Osteocyte (in vitro differentiated cells): ENCODE results near the gene SORCS3. TPM values are rescaled to one million over a fixed set of nuclear protein-coding genes. Genes with fewer than 3 reads are reported as not detected.

ENCODE experiments used
- DNase-seq: peaks from one replicate; pipeline ENCODE4 v3.0.0; 2021; ENCODE audit warnings: mixed read lengths; ENCODE audit not compliant: unreplicated experiment; ENCODE audit errors: extremely low spot score
- H3K27ac Mint-ChIP-seq: one replicate; pipeline ENCODE4 v1.8.0; 2021; ENCODE audit warnings: mild to moderate bottlenecking, mixed read lengths; ENCODE audit not compliant: unreplicated experiment
- H3K27me3 Mint-ChIP-seq: one replicate; pipeline ENCODE4 v1.8.0; 2021; ENCODE audit warnings: mixed read lengths; ENCODE audit not compliant: unreplicated experiment
- H3K36me3 Mint-ChIP-seq: one replicate; pipeline ENCODE4 v1.8.0; 2021; ENCODE audit warnings: mixed read lengths; ENCODE audit not compliant: unreplicated experiment
- H3K4me1 Mint-ChIP-seq: one replicate; pipeline ENCODE4 v1.8.0; 2021; ENCODE audit warnings: mixed read lengths; ENCODE audit not compliant: unreplicated experiment
- H3K4me3 Mint-ChIP-seq: one replicate; pipeline ENCODE4 v1.8.0; 2021; ENCODE audit warnings: mild to moderate bottlenecking, moderate library complexity, mixed read lengths; ENCODE audit not compliant: unreplicated experiment
- H3K9me3 Mint-ChIP-seq: one replicate; pipeline ENCODE4 v1.8.0; 2021; ENCODE audit warnings: mixed read lengths; ENCODE audit not compliant: unreplicated experiment
- CTCF ChIP-seq: fragments of 200-600 bp; sonication (generic); IDR thresholded peaks from 2 replicates; pipeline ENCODE4 v1.5.0; 2021; ENCODE audit warnings: antibody characterized with exemption, mild to moderate bottlenecking, moderate library complexity
- total RNA-seq: library from RNA; stranded (reverse); gene quantifications from 2 replicates; pipeline ENCODE4 v1.2.1, GENCODE V29; 2021

SORCS3 gene
- total RNA-seq, 1 donor from 2014 or later: not detected

- H3K27ac Mint-ChIP-seq: no peak overlapping the region
- TF ChIP-seq CTCF: no peak
- no peak for DNase-seq
These were observed 7.3 kb downstream of the SORCS3 start for GRCh38 chr10:104648421-104648820.

GRCh38 chr10:104650072-104650471 is 9.0 kb downstream of the SORCS3 start:
- Mint-ChIP-seq H3K27ac (no peak overlapping the region), H3K4me3 (no peak overlapping the region), H3K4me1 (no peaks in the 10 kb centered on the region), H3K36me3 (no peaks in the 10 kb centered on the region), H3K9me3 (no peaks in the 10 kb centered on the region), H3K27me3 (peaks cover 8% of the 10 kb centered on the region)
- TF ChIP-seq CTCF: no peak
- no peak for DNase-seq

More at GRCh38 chr10:104648421-104648820, 7.3 kb downstream of the SORCS3 start:
- H3K27me3 Mint-ChIP-seq: peaks cover 22% of the 10 kb centered on the region
- no peaks in the 10 kb centered on the region for H3K9me3 Mint-ChIP-seq
- H3K4me1 Mint-ChIP-seq: no peaks in the 10 kb centered on the region
- H3K4me3 Mint-ChIP-seq: no peak overlapping the region
- no peaks in the 10 kb centered on the region for H3K36me3 Mint-ChIP-seq

GRCh38 chr10:104650635-104651331 is 9.7 kb downstream of the SORCS3 start:
- no peak overlapping the region for H3K27ac Mint-ChIP-seq
- no peak overlapping the region for H3K4me3 Mint-ChIP-seq
- no peak for TF ChIP-seq CTCF
- peaks cover 8% of the 10 kb centered on the region for H3K27me3 Mint-ChIP-seq
- no peaks in the 10 kb centered on the region for H3K4me1 Mint-ChIP-seq
- H3K36me3 Mint-ChIP-seq: no peaks in the 10 kb centered on the region
- H3K9me3 Mint-ChIP-seq: no peaks in the 10 kb centered on the region
- no peak for DNase-seq

GRCh38 chr10:104657036-104657435 is 15.9 kb downstream of the SORCS3 start:
- Mint-ChIP-seq H3K4me1 (no peaks in the 10 kb centered on the region), H3K27ac (no peak overlapping the region), H3K36me3 (no peaks in the 10 kb centered on the region), H3K9me3 (no peaks in the 10 kb centered on the region), H3K27me3 (no peaks in the 10 kb centered on the region), H3K4me3 (no peak overlapping the region)
- TF ChIP-seq CTCF: no peak
- DNase-seq: no peak

GRCh38 chr10:104657457-104657856 is 16.4 kb downstream of the SORCS3 start:
- Mint-ChIP-seq H3K27me3 (no peaks in the 10 kb centered on the region), H3K4me3 (no peak overlapping the region), H3K27ac (no peak overlapping the region), H3K4me1 (no peaks in the 10 kb centered on the region), H3K36me3 (no peaks in the 10 kb centered on the region), H3K9me3 (no peaks in the 10 kb centered on the region)
- no peak for DNase-seq
- no peak for TF ChIP-seq CTCF
